HPDE6-E6E7 (cell line): ENCODE data around the gene VSIR.

Experiments used
- DNase-seq: peaks from one replicate; pipeline ENCODE4 v3.0.0; 2011; ENCODE audit warnings: missing footprints; ENCODE audit errors: extremely low spot score

VSIR gene

GRCh38 chr10:71727738-71728737 lies 45.3 kb downstream of the VSIR start:
- DNase-seq = no peak

GRCh38 chr10:71727105-71727737 lies 46.1 kb downstream of the VSIR start:
- DNase-seq = no peak

- DNase-seq = no peak
Measured at GRCh38 chr10:71726580-71727104, 46.7 kb downstream of the VSIR start.

- DNase-seq = no peak
Measured at GRCh38 chr10:71725998-71726579, 47.2 kb downstream of the VSIR start.

GRCh38 chr10:71725249-71725648 lies 48.1 kb downstream of the VSIR start:
- no peak for DNase-seq

- no peak for DNase-seq
Measured at GRCh38 chr10:71724539-71724938, 48.8 kb downstream of the VSIR start.

- DNase-seq = no peak
Measured at GRCh38 chr10:71723311-71723710, 50.0 kb downstream of the VSIR start.

GRCh38 chr10:71722849-71723248 lies 50.5 kb downstream of the VSIR start:
- DNase-seq = no peak

- DNase-seq = no peak
Measured at GRCh38 chr10:71721313-71721712, 52.0 kb downstream of the VSIR start.

- DNase-seq = no peak
Measured at GRCh38 chr10:71720288-71720687, 53.0 kb downstream of the VSIR start.

- no peak for DNase-seq
Measured at GRCh38 chr10:71719464-71720201, 53.7 kb downstream of the VSIR start, which contains the start of gene C10orf105. C10orf105 (minus strand) TSS chr10:71719778; CDS start chr10:71716337, 3,441 bp downstream.

- DNase-seq = no peak
Measured at GRCh38 chr10:71719042-71719441, 54.3 kb downstream of the VSIR start.

GRCh38 chr10:71718165-71718698 lies 55.1 kb downstream of the VSIR start:
- no peak for DNase-seq

- no peak for DNase-seq
Measured at GRCh38 chr10:71717551-71717951, 55.8 kb downstream of the VSIR start.

- no peak for DNase-seq
Measured at GRCh38 chr10:71717056-71717455, 56.3 kb downstream of the VSIR start.

- DNase-seq = no peak
Measured at GRCh38 chr10:71716426-71716825, 56.9 kb downstream of the VSIR start.

GRCh38 chr10:71715860-71716259 lies 57.5 kb downstream of the VSIR start:
- no peak for DNase-seq

GRCh38 chr10:71715026-71715425 lies 58.3 kb downstream of the VSIR start:
- no peak for DNase-seq

GRCh38 chr10:71714592-71714991 lies 58.7 kb downstream of the VSIR start:
- no peak for DNase-seq

GRCh38 chr10:71714031-71714410 lies 59.3 kb downstream of the VSIR start:
- no peak for DNase-seq
